ENCODE results near the gene WDFY2. TPM values are rescaled to one million over a fixed set of nuclear protein-coding genes. Genes with fewer than 3 reads are reported as not detected.

The WDFY2 gene
- total and polyA plus RNA-seq, 5 experiments from 2014 or later, result 3.8 to 24.8 (median 4.4) TPM

- Mint-ChIP-seq H3K9me3 (no peaks in the 10 kb centered on the region), H3K27me3 (peaks cover 0 to 1% (median 0%) of the 10 kb centered on the region in 5 donors), H3K36me3 (no peaks in the 10 kb centered on the region), H3K27ac (no peak overlapping the region), H3K4me1 (peaks cover 0 to under 1% (median 0%) of the 10 kb centered on the region in 4 donors), H3K4me3 (no peak overlapping the region)
- POLR2A ChIA-PET, result interaction anchor here (0.7 kb wide), 2 partner anchors 20 to 69 kb away, joined by 7 read pairs; no protein-coding TSS in a partner anchor
- DNase-seq (no peak), ATAC-seq (no peak)
Observed at GRCh38 chr13:51577690-51578089, 6.6 kb upstream of the WDFY2 start.

DNA sequence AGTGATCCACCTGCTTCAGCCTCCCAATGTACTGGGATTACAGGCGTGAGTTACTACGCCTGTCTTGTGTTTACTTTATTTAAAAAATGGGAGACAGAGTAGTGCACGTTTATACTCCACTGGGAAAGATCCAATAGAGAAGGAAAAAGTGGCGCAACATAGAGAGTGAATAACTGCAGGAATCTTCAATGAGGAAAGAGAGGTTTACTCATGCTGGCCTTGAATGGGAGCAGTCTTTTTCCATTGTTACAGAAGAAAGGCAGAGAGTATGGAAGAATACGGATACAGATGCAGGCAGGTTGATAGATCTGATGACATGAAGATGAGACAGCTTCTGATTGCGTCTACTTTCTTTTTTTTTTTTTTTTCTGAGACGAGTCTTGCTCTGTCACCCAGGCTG lies 4.6 kb upstream of the WDFY2 start:
- ATAC-seq (no peak), DNase-seq (no peak)
- Mint-ChIP-seq H3K27ac (no peak overlapping the region), H3K9me3 (no peaks in the 10 kb centered on the region), H3K36me3 (no peaks in the 10 kb centered on the region), H3K4me1 (peaks cover 0 to 3% (median 3%) of the 10 kb centered on the region in 4 donors), H3K27me3 (peaks cover 0 to 1% (median 0%) of the 10 kb centered on the region in 5 donors), H3K4me3 (no peak overlapping the region)
- POLR2A ChIA-PET, result interaction anchor here (0.7 to 3.5 kb wide), 2 partner anchors 123 to 127 kb away, joined by 4 to 21 read pairs; partner anchors contain the start of gene INTS6

DNA sequence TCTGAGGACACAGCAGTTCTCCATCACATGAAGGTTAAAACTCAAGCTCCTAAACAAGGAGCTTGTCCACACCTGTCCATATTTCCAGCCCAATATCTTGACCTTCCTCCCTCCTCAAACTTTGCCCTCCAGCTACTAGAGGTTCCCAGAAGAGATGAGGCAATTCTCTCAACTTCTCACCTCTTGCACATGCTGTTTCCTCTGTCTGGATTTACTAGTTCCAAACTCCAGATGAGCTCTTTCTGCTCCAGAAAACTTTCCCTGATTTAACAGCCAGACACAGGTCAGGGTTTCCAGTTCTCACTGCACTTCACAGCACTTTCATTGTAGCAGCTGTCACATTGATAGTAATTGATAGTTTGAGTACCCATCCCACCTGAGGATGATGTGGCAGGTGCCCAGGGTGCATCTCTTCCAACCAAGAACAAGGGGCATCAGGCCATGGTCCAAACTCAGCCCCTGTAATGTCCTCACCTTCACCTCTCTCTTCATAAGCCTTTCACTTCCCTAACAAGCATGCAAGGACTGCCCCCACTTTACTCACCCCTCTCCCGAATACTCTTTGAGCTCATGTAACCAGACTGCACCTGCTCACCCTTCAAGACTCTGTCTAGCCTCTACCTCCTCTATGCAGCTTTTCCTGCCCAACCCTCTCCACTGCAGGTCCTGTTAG lies 3.0 kb upstream of the WDFY2 start:
- Mint-ChIP-seq H3K36me3 (no peaks in the 10 kb centered on the region), H3K4me1 (peaks cover 5 to 14% (median 11%) of the 10 kb centered on the region in 4 donors), H3K4me3 (no peak overlapping the region), H3K27ac (peak overlapping the region in 1 of 10 donors; percentile 81), H3K9me3 (no peaks in the 10 kb centered on the region), H3K27me3 (peaks cover 0 to 1% (median 0%) of the 10 kb centered on the region in 5 donors)
- no peak for ATAC-seq
- DNase-seq, result no peak
- POLR2A ChIA-PET, result interaction anchor here (3.5 kb wide), 1 partner anchor 128 kb away, joined by 21 read pairs; the partner anchor contains the start of gene INTS6

GRCh38 chr13:51583469-51583874 lies 790 bp upstream of the WDFY2 start:
- Mint-ChIP-seq H3K4me1 (peaks cover 10 to 32% (median 24%) of the 10 kb centered on the region in 4 donors), H3K4me3 (peak overlapping the region; percentile 92 to 100 (median 98)), H3K36me3 (no peaks in the 10 kb centered on the region), H3K27me3 (no peaks in the 10 kb centered on the region), H3K9me3 (no peaks in the 10 kb centered on the region), H3K27ac (peak overlapping the region; percentile 95 to 100 (median 99))
- no peak for DNase-seq
- POLR2A ChIA-PET, result interaction anchor here (0.9 to 4.1 kb wide), 2 partner anchors 130 to 180 kb away, joined by 3 to 107 read pairs; partner anchors contain the start of gene INTS6
- ATAC-seq, result no peak

- ATAC-seq, result peak; percentile 53 to 62
Observed at GRCh38 chr13:51584731-51585672, 740 bp downstream of the WDFY2 start.

DNA sequence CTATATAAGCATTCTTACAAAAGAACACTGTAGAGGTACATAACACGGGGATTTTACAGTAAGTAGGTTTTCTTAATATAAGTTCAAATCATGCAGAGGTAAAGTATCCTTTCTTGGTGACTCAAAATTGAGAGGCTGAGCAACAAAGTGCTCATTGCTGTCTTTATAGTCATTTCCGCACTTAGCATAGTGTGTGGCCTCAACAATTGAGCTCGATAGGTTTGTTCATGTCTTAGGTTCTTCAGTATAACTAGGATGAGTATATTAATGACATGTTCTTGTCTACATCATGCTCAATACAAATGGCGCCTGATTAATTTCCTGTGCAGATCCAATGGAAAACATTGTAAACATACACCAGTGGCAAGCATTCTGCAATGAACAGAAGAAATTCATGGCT lies 1.4 kb downstream of the WDFY2 start:
- Mint-ChIP-seq H3K27me3 (no peaks in the 10 kb centered on the region), H3K4me1 (peaks cover 18 to 53% (median 42%) of the 10 kb centered on the region in 4 donors), H3K36me3 (no peaks in the 10 kb centered on the region), H3K27ac (peak overlapping the region in 8 of 10 donors; percentile 79 to 100 (median 98)), H3K4me3 (peak overlapping the region; percentile 92 to 100 (median 98)), H3K9me3 (no peaks in the 10 kb centered on the region)
- POLR2A ChIA-PET, result interaction anchor here (0.7 to 4.1 kb wide), 9 partner anchors 9 to 240 kb away, joined by 3 to 107 read pairs (median 3); partner anchors contain the start of gene INTS6
- no peak for ATAC-seq
- DNase-seq, result no peak

More at GRCh38 chr13:51584731-51585672, 740 bp downstream of the WDFY2 start:
- peak in 9 of 10 donors; percentile 57 to 88 (median 75) for DNase-seq
- Mint-ChIP-seq H3K27ac (peak overlapping the region; percentile 86 to 100 (median 99)), H3K27me3 (no peaks in the 10 kb centered on the region), H3K9me3 (no peaks in the 10 kb centered on the region), H3K36me3 (no peaks in the 10 kb centered on the region), H3K4me3 (peak overlapping the region; percentile 92 to 100 (median 98)), H3K4me1 (peaks cover 16 to 46% (median 36%) of the 10 kb centered on the region in 4 donors)
- POLR2A ChIA-PET, result interaction anchor here (0.6 to 4.1 kb wide), 14 partner anchors 10 to 531 kb away, joined by 3 to 107 read pairs (median 3); partner anchors contain the start of gene INTS6

- DNase-seq (no peak), ATAC-seq (no peak)
- H3K4me3 Mint-ChIP-seq, result peak overlapping the region in 3 of 10 donors; percentile 1 to 45 (median 15)
- H3K36me3 Mint-ChIP-seq, result no peaks in the 10 kb centered on the region
- H3K27ac Mint-ChIP-seq, result peak overlapping the region in 1 of 10 donors; percentile 2
- H3K27me3 Mint-ChIP-seq, result no peaks in the 10 kb centered on the region
- H3K9me3 Mint-ChIP-seq, result no peaks in the 10 kb centered on the region
- peaks cover 19 to 63% (median 48%) of the 10 kb centered on the region in 4 donors for H3K4me1 Mint-ChIP-seq
- POLR2A ChIA-PET, result no interaction called here
Observed at GRCh38 chr13:51587372-51587771, 3.1 kb downstream of the WDFY2 start.

DNA sequence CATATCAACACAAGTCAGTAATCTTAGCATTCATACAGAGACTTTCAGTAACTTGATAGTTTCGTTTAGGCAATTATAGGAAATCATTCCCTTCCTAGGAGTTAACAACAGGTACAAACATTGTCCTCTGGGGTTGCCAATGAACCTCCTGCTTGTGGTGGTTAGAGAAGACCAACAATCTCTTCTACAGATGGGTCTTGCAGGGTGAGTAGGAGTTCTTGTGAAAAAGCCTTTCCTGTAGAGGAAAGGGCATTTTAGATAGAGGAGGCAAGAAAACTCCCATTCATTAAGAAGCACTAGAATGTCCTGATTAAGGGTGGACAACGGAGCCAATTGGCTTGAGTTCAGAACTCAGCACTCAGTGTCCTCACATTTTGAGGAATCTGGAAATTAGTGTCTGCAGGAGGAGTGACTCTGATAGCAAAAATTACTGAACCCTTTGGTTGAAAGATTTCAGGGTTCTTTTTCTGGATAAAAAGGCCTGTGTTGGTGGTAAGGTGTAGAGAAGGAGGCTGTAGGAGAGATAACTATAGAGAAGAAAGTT lies 4.2 kb downstream of the WDFY2 start:
- H3K27me3 Mint-ChIP-seq, result no peaks in the 10 kb centered on the region
- H3K4me1 Mint-ChIP-seq, result peaks cover 16 to 66% (median 47%) of the 10 kb centered on the region in 4 donors
- H3K4me3 Mint-ChIP-seq, result no peak overlapping the region
- no peak for ATAC-seq
- no peaks in the 10 kb centered on the region for H3K36me3 Mint-ChIP-seq
- no peak for DNase-seq
- H3K27ac Mint-ChIP-seq, result peak overlapping the region in 2 of 10 donors; percentile 44 to 58
- POLR2A ChIA-PET, result no interaction called here
- H3K9me3 Mint-ChIP-seq, result no peaks in the 10 kb centered on the region

DNA sequence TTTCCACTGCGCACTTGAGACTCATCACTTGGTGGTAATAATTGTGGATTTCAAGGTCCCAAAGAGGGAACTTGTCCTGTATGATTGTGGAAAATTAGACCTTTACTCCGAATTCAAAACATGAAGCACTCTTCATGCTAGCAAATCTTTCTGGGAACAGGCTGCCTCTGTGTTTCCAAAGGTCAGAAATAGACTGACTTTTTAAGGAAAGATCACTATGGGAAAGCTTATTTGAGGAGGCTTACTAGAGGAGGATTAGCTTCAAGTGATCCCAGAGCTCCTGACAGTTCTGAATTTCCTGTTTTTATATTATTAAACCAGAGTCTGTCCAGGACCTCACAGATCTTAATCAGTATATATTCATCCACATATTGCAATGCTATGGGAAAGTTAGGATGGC lies 5.5 kb downstream of the WDFY2 start:
- Mint-ChIP-seq H3K4me1 (peaks cover 20 to 72% (median 51%) of the 10 kb centered on the region in 4 donors), H3K27ac (no peak overlapping the region), H3K4me3 (no peak overlapping the region), H3K9me3 (no peaks in the 10 kb centered on the region), H3K36me3 (no peaks in the 10 kb centered on the region), H3K27me3 (no peaks in the 10 kb centered on the region)
- no peak for ATAC-seq
- POLR2A ChIA-PET, result no interaction called here
- DNase-seq, result no peak

- DNase-seq, result no peak
- H3K27ac Mint-ChIP-seq, result peak overlapping the region in 2 of 10 donors; percentile 24 to 55
- H3K27me3 Mint-ChIP-seq, result no peaks in the 10 kb centered on the region
- peaks cover 0 to 2% (median 0%) of the 10 kb centered on the region in 3 donors for H3K36me3 Mint-ChIP-seq
- POLR2A ChIA-PET, result no interaction called here
- H3K9me3 Mint-ChIP-seq, result no peaks in the 10 kb centered on the region
- no peak for ATAC-seq
- peaks cover 22 to 76% (median 55%) of the 10 kb centered on the region in 4 donors for H3K4me1 Mint-ChIP-seq
- no peak overlapping the region for H3K4me3 Mint-ChIP-seq
Observed at GRCh38 chr13:51590231-51590970, 6.1 kb downstream of the WDFY2 start.

- POLR2A ChIA-PET, result no interaction called here
- ATAC-seq, result no peak
- H3K4me3 Mint-ChIP-seq, result no peak overlapping the region
Observed at GRCh38 chr13:51590971-51591627, 6.8 kb downstream of the WDFY2 start.

More at GRCh38 chr13:51590971-51591627, 6.8 kb downstream of the WDFY2 start:
- H3K4me1 Mint-ChIP-seq, result peaks cover 23 to 73% (median 51%) of the 10 kb centered on the region in 4 donors
- H3K27ac Mint-ChIP-seq, result no peak overlapping the region
- peaks cover 0 to 2% (median 0%) of the 10 kb centered on the region in 3 donors for H3K36me3 Mint-ChIP-seq
- no peaks in the 10 kb centered on the region for H3K9me3 Mint-ChIP-seq
- no peak for DNase-seq
- no peaks in the 10 kb centered on the region for H3K27me3 Mint-ChIP-seq
